H1 (cell line): ENCODE data around the gene ZBTB20.

Experiments
- CREB1 ChIP-seq: IDR thresholded peaks from 2 replicates; pipeline ENCODE4 v1.6.1; 2012; ENCODE audit warnings: inconsistent platforms
- POLR2A ChIP-seq, 2 experiments: IDR thresholded peaks; 1 replicate in 1 of 2; 2 replicates in 1 of 2; pipeline ENCODE4 v1.6.1; 2011; ENCODE audit warnings: low read depth in 2 of 2, low read length in 2 of 2, mild to moderate bottlenecking in 2 of 2; ENCODE audit errors: control extremely low read depth in 1 of 2
- YY1 ChIP-seq: IDR thresholded peaks from 2 replicates; pipeline ENCODE4 v1.6.1; 2011; ENCODE audit warnings: low read depth, mild to moderate bottlenecking, low read length

GRCh38 chr3:115151921-115152320, 4.8 kb upstream of the ZBTB20 start:
- TF ChIP-seq POLR2A (IDR thresholded peaks at IDR 0.05; ENCODE audit: control extremely low read depth in 1 of 2, low read depth in 2 of 2, low read length in 2 of 2), result no peak
- TF ChIP-seq CREB1, result no peak
- TF ChIP-seq YY1, result no peak
